Anterior cingulate cortex (tissue), 58 donors: ENCODE results near the gene CHD1L.
"Not testable (repeated sequence)": the region's sequence is repeated elsewhere in the genome, so short reads cannot be mapped to it uniquely, and the experiment has no call there.

Source experiments
- DNase-seq, 58 donors: peaks; one replicate each; lab custom pipeline; 2025; lab: John Stamatoyannopoulos, UW

CHD1L gene

GRCh38 chr1:147242449-147243227 is at the start of gene CHD1L:
CHD1L (plus strand) TSS chr1:147242684; CDS start chr1:147242704, 20 bp downstream.
- peak; percentile 23 to 95 (median 88) for DNase-seq

- not testable (repeated sequence) for DNase-seq
These were observed 45.2 kb upstream of the CHD1L start for GRCh38 chr1:147197324-147197723.

- no peak for DNase-seq
These were observed 41.2 kb upstream of the CHD1L start for GRCh38 chr1:147201276-147201675.

GRCh38 chr1:147201786-147202185 is 40.7 kb upstream of the CHD1L start:
- no peak for DNase-seq

DNA sequence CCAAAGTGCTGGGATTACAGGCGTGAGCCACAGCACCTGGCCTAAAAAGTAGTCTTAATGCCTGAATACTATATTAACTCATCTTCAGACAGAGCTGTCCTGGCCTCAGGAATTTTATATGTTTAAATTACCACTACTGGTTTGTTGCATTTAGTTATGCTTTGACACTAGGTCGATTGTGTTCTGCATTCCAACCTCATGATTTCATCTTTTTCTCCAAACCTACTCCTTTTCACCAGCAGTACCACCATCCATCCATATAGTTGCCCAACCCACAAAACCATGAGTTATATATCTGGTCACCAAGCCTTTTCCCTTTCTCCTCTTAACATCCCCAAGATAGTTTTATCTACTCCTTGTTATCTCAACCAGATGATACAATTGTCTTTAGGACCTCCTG is 39.9 kb upstream of the CHD1L start:
- no peak for DNase-seq

GRCh38 chr1:147204080-147204479 is 38.4 kb upstream of the CHD1L start:
- DNase-seq = no peak

GRCh38 chr1:147207192-147207591 is 35.3 kb upstream of the CHD1L start:
- DNase-seq = no peak

GRCh38 chr1:147208619-147209018 is 33.9 kb upstream of the CHD1L start:
- DNase-seq = no peak

GRCh38 chr1:147209825-147210821 is 32.4 kb upstream of the CHD1L start:
- no peak for DNase-seq

DNA sequence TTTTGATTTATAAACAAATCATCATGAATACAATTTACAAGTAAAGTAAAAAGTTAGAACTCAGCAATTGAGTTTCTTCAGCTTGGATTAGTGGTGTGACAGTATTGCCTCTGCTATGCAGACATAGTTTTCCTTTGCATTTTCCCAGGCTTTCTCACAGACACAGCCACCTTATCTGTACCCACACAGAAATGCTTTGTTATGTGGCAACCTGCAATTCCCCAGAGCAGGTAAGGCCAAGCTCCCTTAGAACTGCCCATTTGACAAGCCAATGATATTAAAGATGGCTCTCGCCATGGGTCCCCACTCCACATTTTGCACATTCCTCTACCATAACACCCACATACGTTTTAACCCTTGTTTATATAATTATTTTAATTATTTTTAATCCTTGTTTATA is 31.5 kb upstream of the CHD1L start:
- DNase-seq = no peak

DNA sequence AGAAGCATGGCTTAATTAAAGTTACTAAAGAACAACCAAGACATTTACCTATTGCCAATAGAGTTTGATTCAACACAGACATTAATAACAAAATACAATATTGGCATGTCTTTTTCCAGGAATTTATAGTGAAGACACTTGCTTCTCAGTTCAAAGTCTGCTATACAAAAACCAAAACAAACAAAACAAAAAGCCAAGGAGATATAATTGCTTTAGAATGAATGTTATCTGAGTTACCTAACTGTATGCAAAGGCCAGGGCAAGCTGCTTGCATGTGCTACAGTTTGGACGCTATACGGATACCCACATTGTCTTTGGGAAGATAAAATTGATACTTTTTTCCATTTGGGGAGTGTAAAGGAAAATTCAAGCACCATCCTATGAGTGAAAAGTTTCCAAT is 30.9 kb upstream of the CHD1L start:
- DNase-seq = no peak

GRCh38 chr1:147213271-147213670 is 29.2 kb upstream of the CHD1L start:
- no peak for DNase-seq

DNA sequence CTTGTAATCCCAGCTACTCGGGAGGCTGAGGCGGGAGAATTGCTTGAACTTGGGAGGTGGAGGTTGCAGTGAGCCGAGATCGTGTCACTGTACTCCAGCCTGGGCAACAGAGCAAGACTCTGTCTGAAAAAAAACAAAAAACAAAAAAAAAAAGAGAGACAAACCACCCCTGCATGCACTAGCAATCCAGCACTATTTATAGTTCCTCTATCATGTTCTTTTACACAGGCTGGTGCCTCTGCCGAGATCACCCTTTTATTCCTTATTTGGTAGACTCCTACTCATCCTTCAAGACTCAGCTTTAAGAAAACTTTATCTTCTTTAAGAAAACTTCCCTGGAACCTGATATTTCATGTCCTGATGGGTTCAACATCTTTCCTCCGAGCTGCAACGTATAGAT is 28.2 kb upstream of the CHD1L start:
- no peak for DNase-seq

DNA sequence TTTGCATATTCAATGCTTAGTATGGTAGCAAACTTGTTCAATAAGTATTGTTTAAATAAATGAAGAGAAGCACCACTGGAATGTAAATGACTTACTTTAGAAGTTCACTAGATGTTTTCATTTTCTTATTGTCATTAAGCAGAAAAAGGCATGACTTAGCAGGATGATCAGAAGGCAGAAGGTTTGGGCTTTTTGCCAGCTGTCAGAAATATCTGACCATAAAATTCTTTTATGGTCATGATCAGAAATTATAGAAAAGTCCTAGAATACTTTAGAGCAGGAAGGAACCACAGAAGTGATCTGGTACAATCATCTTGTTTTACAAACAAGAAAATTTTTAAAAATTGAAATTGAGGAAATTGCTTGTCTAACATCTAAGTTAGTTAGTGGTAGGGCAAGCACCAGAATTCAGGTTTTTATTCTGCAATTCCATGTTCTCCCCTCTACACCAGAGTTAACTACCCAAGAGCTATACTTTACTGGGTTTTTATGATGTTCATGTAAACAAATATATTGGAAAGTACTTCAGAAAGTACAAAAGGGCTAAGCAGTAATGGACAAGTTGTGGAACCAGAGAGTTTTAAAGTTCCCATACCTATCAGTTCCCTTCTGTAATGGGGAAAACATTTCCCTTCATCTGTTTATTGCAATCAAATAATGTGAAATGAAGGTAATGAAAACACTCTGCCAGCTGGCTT is 27.5 kb upstream of the CHD1L start:
- DNase-seq = no peak

- no peak for DNase-seq
These were observed 27.0 kb upstream of the CHD1L start for GRCh38 chr1:147215540-147215916.

DNA sequence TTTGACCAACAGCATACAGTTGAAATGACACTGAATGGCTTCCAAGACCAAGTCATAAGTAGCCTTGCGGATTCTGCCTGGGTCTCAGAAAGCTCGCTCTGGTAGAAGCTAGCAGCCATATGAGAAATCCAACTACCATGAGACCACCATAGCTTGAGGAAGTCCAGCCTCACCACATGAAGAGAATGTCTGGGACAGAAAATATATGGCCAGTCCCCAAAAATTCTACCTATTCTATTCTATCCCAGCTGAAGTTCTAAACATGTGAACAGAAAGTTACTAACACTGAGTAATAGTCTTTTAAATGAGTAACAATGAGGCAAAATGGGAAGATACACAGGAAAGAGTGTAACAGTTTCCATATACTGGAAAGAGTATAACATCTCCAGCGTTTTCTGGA is 26.4 kb upstream of the CHD1L start:
- DNase-seq = no peak

GRCh38 chr1:147217141-147217540 is 25.3 kb upstream of the CHD1L start:
- no peak for DNase-seq

GRCh38 chr1:147218606-147219005 is 23.9 kb upstream of the CHD1L start:
- DNase-seq = no peak

- DNase-seq = no peak
These were observed 18.5 kb upstream of the CHD1L start for GRCh38 chr1:147223740-147224615.

DNA sequence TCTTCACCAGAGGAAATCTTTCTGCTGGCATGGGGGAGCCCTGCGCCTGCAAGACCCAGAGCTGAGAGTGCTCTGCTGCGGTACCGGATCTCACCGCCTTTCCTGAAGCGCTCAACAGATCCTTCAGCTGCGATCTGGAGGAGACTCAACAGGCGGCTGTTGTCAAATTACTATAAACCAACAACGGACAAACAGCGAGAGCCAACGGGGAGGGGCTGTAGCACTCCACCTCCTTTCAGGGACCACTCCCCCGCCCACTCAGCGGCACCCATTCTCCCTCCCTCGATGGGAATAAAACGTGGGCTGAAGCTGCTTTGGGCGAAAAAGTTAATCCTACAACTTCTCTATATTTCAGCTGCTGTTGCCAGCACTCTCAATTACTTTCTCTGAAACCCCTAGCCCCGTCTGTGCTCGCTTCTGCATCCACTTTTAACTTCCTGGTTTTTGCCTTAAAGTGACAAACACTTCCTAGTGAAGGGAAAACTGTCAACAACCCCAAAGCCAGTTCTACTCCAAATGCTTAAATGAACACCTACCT is 17.2 kb upstream of the CHD1L start, which contains the start of gene FMO5:
TSS of gene FMO5 (minus strand) at position 147 of the 538 bp plus-strand sequence. CDS start 310 bp downstream, outside the sequence.
- DNase-seq = peak in 44 of 58 donors; percentile 2 to 53 (median 17)
